Adrenal gland (tissue), 5 donors: ENCODE measurements around the gene SCARF2.

Source experiments
- CTCF ChIP-seq, 6 experiments: fragments of 450-650 bp in 4 of 6; fragments of 200-600 bp in 2 of 6; sonication (generic) in 1 of 6; IDR thresholded peaks; 1 replicate in 5 of 6; 2 replicates in 1 of 6; pipeline versions ENCODE4 v1.5.1 to v1.8.0; 2016 to 2021; ENCODE audit warnings: antibody characterized with exemption in 6 of 6, mild to moderate bottlenecking in 2 of 6, moderate library complexity in 1 of 6
- POLR2A ChIP-seq, 2 donors: fragments of 450-650 bp; IDR thresholded peaks; one replicate each; pipeline ENCODE4 v1.6.1; 2017; ENCODE audit warnings: antibody characterized with exemption in 2 of 2, mild to moderate bottlenecking in 2 of 2, moderate library complexity in 1 of 2
- donor health status: DM: no; HTN: no; CAD: no.

GRCh38 chr22:20465759-20466077, 28.1 kb upstream of the SCARF2 start:
- TF ChIP-seq POLR2A (IDR thresholded peaks at IDR 0.05) (no peak), CTCF (IDR thresholded peaks at IDR 0.05) (no peak)
